ENCODE results near the gene MPPED1. TPM values are rescaled to one million over a fixed set of nuclear protein-coding genes. Genes with fewer than 3 reads are reported as not detected.

The MPPED1 gene
- total RNA-seq, 1 experiment from 2014 or later: not detected

DNA sequence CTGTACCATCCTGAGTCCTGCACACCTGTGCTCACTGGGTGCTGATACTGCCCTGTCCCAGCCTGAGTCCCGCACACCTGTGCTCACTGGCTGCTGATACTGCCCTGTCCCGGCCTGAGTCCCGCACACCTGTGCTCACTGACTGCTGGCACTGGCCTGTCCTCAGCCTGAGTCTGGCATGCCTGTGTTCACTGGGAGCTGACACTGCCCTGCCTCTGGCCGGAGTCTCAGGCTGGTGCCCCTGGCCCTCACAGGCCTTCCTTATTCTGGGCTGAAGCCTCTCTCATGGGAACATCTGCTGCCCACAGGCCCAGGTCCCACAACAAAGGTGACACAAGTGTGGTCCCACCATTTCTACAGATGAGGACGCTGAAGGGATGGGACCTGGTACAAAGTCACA lies 115.1 kb downstream of the MPPED1 start:
- intact Hi-C loops (cut with micrococcal nuclease; ENCODE audit: unreplicated experiment): no loop called here
- Mint-ChIP-seq H3K27me3 (ENCODE audit: unreplicated experiment) (peaks cover 73% of the 10 kb centered on the region), H3K27ac (ENCODE audit: unreplicated experiment) (no peak overlapping the region), H3K4me1 (ENCODE audit: low read depth, unreplicated experiment) (no peaks in the 10 kb centered on the region), H3K9me3 (ENCODE audit: low read depth, unreplicated experiment) (no peaks in the 10 kb centered on the region), H3K4me3 (ENCODE audit: low read depth, unreplicated experiment) (no peak overlapping the region), H3K36me3 (ENCODE audit: insufficient read depth, unreplicated experiment) (no peaks in the 10 kb centered on the region)
- TF ChIP-seq, protein P1, sequence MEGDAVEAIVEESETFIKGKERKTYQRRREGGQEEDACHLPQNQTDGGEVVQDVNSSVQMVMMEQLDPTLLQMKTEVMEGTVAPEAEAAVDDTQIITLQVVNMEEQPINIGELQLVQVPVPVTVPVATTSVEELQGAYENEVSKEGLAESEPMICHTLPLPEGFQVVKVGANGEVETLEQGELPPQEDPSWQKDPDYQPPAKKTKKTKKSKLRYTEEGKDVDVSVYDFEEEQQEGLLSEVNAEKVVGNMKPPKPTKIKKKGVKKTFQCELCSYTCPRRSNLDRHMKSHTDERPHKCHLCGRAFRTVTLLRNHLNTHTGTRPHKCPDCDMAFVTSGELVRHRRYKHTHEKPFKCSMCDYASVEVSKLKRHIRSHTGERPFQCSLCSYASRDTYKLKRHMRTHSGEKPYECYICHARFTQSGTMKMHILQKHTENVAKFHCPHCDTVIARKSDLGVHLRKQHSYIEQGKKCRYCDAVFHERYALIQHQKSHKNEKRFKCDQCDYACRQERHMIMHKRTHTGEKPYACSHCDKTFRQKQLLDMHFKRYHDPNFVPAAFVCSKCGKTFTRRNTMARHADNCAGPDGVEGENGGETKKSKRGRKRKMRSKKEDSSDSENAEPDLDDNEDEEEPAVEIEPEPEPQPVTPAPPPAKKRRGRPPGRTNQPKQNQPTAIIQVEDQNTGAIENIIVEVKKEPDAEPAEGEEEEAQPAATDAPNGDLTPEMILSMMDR (IDR thresholded peaks at IDR 0.05; ENCODE audit: unreplicated experiment): no peak
- no peak for DNase-seq
- CTCF ChIA-PET: no interaction called here
- no TSS peak for BruUV-seq (replicated peaks)

DNA sequence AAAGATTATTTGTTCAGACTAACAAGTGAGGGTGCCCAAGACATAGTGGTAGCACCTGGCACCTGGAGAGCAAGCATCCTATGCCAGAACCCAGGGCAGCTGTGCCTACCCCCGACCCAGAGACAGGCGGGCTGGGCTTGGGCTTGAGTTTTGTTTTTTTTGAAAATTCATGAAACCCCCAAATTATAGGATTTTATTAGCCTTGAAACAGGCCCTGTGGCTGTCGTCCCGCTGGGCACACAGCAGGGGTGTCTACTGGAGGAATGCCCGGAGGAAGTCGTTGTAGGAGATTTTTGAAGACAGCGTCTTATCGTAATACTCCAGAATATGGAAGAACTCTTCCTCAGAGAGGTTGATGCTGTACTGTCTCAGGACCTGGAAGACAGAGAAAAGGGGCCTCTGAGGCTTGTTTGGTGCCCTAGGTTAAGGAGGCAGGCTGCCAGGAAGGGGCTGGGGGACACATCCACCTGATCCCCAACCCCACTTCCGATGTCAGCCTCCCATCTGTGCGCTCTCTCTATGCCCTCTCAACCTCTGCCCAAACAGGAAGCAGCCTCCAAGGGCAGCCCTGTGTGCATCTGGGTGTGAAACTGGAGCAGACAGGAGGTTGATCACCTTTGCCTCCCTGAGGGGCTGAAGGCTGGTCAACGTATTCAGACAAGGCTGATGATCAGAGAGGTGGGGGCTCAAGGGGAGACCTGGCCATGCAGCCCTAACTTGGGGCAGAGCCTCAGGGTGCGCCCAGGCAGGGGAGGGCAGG lies 117.0 kb downstream of the MPPED1 start:
- H3K27me3 Mint-ChIP-seq (ENCODE audit: unreplicated experiment): peaks cover 92% of the 10 kb centered on the region
- CTCF ChIA-PET: no interaction called here
- intact Hi-C loops (cut with micrococcal nuclease; ENCODE audit: unreplicated experiment): no loop called here
- H3K4me1 Mint-ChIP-seq (ENCODE audit: low read depth, unreplicated experiment): no peaks in the 10 kb centered on the region
- H3K4me3 Mint-ChIP-seq (ENCODE audit: low read depth, unreplicated experiment): no peak overlapping the region
- H3K36me3 Mint-ChIP-seq (ENCODE audit: insufficient read depth, unreplicated experiment): peaks cover 6% of the 10 kb centered on the region
- no peak for DNase-seq
- no TSS peak for BruUV-seq (replicated peaks)
- no peak overlapping the region for H3K27ac Mint-ChIP-seq (ENCODE audit: unreplicated experiment)
- TF ChIP-seq, protein P1 (IDR thresholded peaks at IDR 0.05; ENCODE audit: unreplicated experiment): no peak
- H3K9me3 Mint-ChIP-seq (ENCODE audit: low read depth, unreplicated experiment): no peaks in the 10 kb centered on the region

DNA sequence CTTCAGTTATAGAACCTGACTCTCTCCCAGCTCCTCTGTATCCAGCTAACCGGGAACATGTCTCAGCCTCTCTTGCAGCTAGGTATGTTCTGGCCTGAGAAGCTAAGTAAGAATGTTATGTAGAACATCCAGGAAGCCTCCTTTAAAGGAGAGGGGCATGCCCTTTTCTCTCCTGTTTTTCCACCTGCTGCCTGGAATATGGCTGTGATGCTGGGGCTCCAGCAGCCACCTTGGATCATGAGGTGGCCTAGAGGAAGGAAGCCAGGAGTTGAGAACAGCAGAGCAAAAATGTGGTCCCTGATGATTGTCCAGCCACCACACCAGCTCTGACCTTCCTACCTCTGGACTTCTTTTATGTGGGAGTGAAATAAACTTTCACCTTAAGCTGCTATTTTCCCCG lies 117.6 kb downstream of the MPPED1 start:
- H3K9me3 Mint-ChIP-seq (ENCODE audit: low read depth, unreplicated experiment): no peaks in the 10 kb centered on the region
- H3K4me3 Mint-ChIP-seq (ENCODE audit: low read depth, unreplicated experiment): no peak overlapping the region
- CTCF ChIA-PET: no interaction called here
- TF ChIP-seq, protein P1 (IDR thresholded peaks at IDR 0.05; ENCODE audit: unreplicated experiment): no peak
- H3K4me1 Mint-ChIP-seq (ENCODE audit: low read depth, unreplicated experiment): no peaks in the 10 kb centered on the region
- peaks cover 92% of the 10 kb centered on the region for H3K27me3 Mint-ChIP-seq (ENCODE audit: unreplicated experiment)
- no TSS peak for BruUV-seq (replicated peaks)
- no peak for DNase-seq
- no peak overlapping the region for H3K27ac Mint-ChIP-seq (ENCODE audit: unreplicated experiment)
- intact Hi-C loops (cut with micrococcal nuclease; ENCODE audit: unreplicated experiment): no loop called here
- peaks cover 6% of the 10 kb centered on the region for H3K36me3 Mint-ChIP-seq (ENCODE audit: insufficient read depth, unreplicated experiment)

DNA sequence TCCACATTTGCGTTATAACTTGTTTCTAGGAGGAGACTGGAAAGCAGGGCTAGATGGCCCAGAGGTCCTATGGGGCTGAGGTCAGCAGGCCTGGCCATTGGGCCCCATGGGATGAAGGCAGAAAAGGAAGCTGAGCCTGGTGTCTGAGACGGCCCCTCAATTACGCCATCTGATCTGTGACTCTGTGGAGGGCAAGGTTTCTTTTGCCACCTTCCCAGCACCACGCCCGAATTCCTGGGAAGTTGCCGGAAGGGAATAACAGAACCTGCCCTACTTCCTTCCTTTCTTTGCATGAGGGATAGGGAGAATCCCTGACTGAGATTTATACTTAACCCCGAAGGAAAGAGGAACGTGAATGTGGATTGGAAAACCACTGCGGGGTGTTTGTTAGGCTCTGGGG lies 118.1 kb downstream of the MPPED1 start:
- no peak for DNase-seq
- Mint-ChIP-seq H3K9me3 (ENCODE audit: low read depth, unreplicated experiment) (no peaks in the 10 kb centered on the region), H3K36me3 (ENCODE audit: insufficient read depth, unreplicated experiment) (peaks cover 6% of the 10 kb centered on the region), H3K27me3 (ENCODE audit: unreplicated experiment) (peaks cover 92% of the 10 kb centered on the region), H3K4me1 (ENCODE audit: low read depth, unreplicated experiment) (no peaks in the 10 kb centered on the region), H3K27ac (ENCODE audit: unreplicated experiment) (no peak overlapping the region), H3K4me3 (ENCODE audit: low read depth, unreplicated experiment) (no peak overlapping the region)
- BruUV-seq (replicated peaks): no TSS peak
- TF ChIP-seq, protein P1 (IDR thresholded peaks at IDR 0.05; ENCODE audit: unreplicated experiment): no peak
- intact Hi-C loops (cut with micrococcal nuclease; ENCODE audit: unreplicated experiment): no loop called here
- CTCF ChIA-PET: no interaction called here

All from Calu3 (cell line).